ENCODE measurements around the gene ERMN.
"Not testable (repeated sequence)": the region's sequence is repeated elsewhere in the genome, so short reads cannot be mapped to it uniquely, and the experiment has no call there.

The ERMN gene, protein sequence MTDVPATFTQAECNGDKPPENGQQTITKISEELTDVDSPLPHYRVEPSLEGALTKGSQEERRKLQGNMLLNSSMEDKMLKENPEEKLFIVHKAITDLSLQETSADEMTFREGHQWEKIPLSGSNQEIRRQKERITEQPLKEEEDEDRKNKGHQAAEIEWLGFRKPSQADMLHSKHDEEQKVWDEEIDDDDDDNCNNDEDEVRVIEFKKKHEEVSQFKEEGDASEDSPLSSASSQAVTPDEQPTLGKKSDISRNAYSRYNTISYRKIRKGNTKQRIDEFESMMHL

GRCh38 chr2:157325786-157326185 is at the start of gene ERMN:
Gene ERMN, minus strand, starts transcription at chr2:157325824. Its CDS starts 182 bp downstream, at chr2:157325642.
- DNase-seq, result peak in 40 of 56 donors; percentile 2 to 87 (median 52)

DNA sequence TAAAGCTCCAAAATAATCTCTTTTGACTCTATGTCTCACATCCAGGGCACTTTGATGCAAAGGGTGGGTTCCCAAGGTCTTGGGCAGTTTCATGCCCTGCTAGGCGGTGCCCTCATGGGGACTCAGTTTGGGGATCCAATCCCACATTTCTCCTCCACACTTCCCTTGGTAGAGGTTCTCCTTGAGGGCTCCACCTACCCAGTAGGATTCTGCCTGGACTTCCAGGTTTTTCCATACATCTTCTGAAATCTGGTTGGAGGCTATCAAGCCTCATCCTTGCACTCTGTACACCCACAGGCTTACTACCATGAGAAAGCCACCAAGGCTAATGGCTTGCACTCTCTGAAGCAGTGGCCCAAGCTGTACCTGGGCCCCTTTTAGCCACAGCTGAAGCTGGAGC is 49.8 kb upstream of the ERMN start:
- no peak for DNase-seq

GRCh38 chr2:157368508-157368907 is 42.9 kb upstream of the ERMN start:
- not testable (repeated sequence) for DNase-seq

DNA sequence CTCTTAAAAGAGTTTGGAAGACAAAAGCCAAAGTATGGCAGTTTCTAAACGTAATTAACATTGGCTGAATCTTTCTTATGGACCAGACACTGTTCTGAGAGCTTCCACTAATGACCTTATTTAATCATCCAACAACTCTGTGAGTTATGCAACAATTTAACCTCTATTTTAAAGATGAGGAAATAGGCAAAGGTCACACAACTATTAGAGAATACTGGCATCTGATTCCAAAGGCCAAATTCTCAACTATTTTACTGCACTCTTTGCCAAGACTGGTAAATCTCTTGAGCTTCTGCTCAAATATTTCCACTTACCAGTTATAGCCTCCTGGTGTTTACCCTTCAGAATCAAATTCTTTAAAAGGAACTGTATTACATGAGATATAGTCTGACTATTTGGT is 42.1 kb upstream of the ERMN start:
- DNase-seq, result no peak

GRCh38 chr2:157364257-157364974 is 38.8 kb upstream of the ERMN start:
- no peak for DNase-seq

DNA sequence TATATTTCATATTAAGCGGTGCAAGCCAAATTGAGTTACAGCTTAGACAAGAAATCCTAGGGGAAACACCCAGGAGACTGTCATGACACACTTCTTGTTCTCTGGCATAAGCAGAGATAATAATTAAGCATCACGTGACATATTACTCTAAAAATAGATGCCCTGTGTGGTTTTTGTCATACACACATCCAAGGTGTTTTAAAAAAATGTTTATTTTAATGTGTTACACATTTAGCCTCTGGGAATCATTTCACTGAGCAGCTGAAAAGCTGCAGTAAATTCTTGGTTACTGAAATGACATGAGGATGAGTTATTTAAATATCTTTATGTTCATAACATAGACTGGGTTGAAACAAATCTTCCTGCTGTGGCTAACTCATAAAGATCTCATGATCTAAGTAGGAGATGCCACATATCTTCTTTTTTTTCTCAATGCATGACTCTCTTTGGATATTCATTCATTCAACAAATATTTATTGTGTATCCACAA is 38.0 kb upstream of the ERMN start:
- no peak for DNase-seq

DNA sequence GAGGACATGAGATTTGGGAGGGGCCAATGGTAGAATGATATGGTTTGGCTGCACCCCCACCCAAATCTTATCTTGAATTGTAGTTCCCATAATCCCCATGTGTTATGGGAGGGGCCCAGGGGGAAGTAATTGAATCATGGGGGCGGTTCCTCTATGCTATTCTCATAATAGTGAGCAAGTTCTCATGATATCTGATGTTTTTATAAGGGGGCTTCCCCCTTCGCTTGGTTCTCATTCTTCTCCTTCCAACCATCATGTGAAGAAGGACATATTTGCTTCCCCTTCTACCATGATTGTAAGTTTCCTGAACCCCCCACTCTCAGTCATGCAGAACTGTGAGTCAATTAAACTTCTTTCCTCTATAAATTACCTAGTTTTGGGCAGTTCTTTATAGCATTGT is 37.0 kb upstream of the ERMN start:
- DNase-seq, result no peak

DNA sequence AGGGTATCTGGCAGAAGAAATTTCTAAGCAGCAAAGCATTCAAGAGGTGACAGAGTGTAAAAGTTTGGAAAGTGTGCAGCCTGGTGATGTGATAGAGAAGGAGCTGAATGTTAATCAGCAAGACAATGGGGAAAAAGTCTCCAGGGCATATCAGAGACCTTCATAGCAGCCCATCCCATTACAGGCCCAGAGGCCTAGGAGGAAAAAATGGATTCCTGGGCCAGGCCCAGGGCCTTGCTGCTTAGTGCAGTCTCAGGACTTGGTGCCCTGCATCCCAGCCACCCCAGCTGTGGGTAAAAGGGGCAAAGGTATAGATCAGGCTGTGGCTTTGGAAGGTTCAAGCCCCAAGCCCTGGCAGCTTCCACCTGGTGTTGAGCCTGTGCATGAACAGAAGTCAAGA is 35.9 kb upstream of the ERMN start:
- DNase-seq, result no peak

DNA sequence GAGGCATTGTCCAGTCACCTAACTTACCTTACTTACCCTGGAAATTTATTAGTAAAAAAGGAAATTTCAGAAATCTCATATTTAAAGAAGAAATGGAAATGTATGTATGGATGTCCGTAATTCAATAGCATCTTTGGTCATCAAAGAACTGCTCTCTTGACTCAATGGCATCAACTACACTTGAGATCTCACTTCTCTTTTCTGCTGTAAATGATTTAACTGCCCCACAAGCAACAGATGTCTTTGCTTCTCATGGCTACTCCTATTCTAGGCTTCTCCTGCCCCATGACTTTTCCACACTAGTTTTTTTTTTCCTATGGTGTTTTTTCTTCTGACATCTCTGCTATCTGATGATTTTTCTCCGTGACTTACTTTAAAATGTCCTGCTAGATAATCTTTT is 34.0 kb upstream of the ERMN start:
- DNase-seq, result no peak

GRCh38 chr2:157355618-157356017 is 30.0 kb upstream of the ERMN start:
- DNase-seq, result no peak

- DNase-seq, result no peak
These were observed 24.4 kb upstream of the ERMN start for GRCh38 chr2:157349949-157350515.

GRCh38 chr2:157348291-157348921 is 22.8 kb upstream of the ERMN start:
- DNase-seq, result no peak

DNA sequence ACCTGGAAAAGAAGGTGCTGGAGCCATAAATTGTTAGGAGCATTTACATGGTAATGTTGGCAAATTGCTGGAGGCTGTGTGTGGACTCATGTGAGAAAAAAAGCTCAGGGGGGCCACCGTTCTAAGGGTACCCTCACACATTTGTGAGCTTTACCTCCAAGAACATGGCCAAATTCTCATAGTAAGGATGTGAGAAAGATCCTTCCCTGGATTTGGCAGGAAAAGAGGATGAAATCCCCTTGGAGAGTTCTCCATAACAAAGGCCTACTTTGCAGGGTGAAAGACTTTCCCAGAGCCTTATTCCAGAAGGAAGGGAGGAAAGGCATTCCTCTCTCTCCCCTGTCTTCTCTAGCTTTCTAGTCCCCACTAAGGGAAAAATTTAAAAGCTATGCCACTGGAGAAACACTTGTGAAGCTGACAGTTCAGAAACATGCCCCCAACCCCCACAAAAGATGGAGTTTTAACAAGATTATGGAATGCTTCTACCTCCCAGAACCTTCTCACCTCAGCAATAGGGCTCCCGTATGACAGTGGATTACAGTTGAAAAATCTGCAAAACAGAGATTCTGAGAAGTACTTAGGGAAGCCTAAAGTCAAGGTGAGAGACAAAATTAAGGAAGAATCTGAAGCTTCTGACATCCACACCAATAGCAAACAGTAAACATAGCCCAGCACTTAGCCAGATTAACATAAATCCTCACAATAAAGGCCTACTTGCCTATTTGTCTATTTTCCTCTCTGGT is 20.2 kb upstream of the ERMN start:
- no peak for DNase-seq

GRCh38 chr2:157341381-157341780 is 15.8 kb upstream of the ERMN start:
- not testable (repeated sequence) for DNase-seq

- DNase-seq, result no peak
These were observed 14.5 kb upstream of the ERMN start for GRCh38 chr2:157339965-157340655.

GRCh38 chr2:157337978-157338377 is 12.4 kb upstream of the ERMN start:
- no peak for DNase-seq

- peak in 10 of 56 donors; percentile 2 to 77 (median 18) for DNase-seq
These were observed 10.8 kb upstream of the ERMN start for GRCh38 chr2:157336137-157337010.

GRCh38 chr2:157334797-157335196 is 9.2 kb upstream of the ERMN start:
- no peak for DNase-seq

GRCh38 chr2:157334335-157334734 is 8.7 kb upstream of the ERMN start:
- DNase-seq, result no peak
